PC-3 (cell line): Measurements from ENCODE around the gene HYAL2.

Source experiments
- CTCF ChIP-seq: fragments of 300-600 bp; sonication (generic); conservative IDR thresholded peaks from 2 replicates; pipeline ENCODE4 v1.5.1; 2017; ENCODE audit warnings: antibody characterized with exemption, low read depth, mild to moderate bottlenecking, low read length
- EZH2 ChIP-seq: fragments of 300-600 bp; sonication (generic); IDR thresholded peaks from one replicate; pipeline ENCODE4 v1.6.1; 2017; ENCODE audit warnings: antibody characterized with exemption, mild to moderate bottlenecking, low read length; ENCODE audit not compliant: unreplicated experiment
- EZH2phosphoT487 ChIP-seq: fragments of 300-600 bp; sonication (generic); IDR thresholded peaks from 2 replicates; pipeline ENCODE4 v1.6.1; 2018; ENCODE audit warnings: mild to moderate bottlenecking, antibody characterized with exemption, low read length, borderline replicate concordance

GRCh38 chr3:50358911-50359759 is 36.6 kb upstream of the HYAL2 start, which contains the start of gene TMEM115:
- TF ChIP-seq CTCF (no peak), EZH2phosphoT487 (no peak), EZH2 (no peak)
